ENCODE measurements around the gene SOX13. TPM values are rescaled to one million over a fixed set of nuclear protein-coding genes. Genes with fewer than 3 reads are reported as not detected.
"Not testable (repeated sequence)": the region's sequence is repeated elsewhere in the genome, so short reads cannot be mapped to it uniquely, and the experiment has no call there.

Gene SOX13
- total RNA-seq, 1 donor from 2014 or later = 0.23 TPM

- H3K27me3 Mint-ChIP-seq (ENCODE audit: insufficient read depth) = no peaks in the 10 kb centered on the region
- no peaks in the 10 kb centered on the region for H3K9me3 Mint-ChIP-seq
- no peaks in the 10 kb centered on the region for H3K36me3 Mint-ChIP-seq (ENCODE audit: low read depth)
- intact Hi-C loops (cut with micrococcal nuclease) = no loop called here
- no peak overlapping the region for H3K4me3 Mint-ChIP-seq
- DNase-seq (ENCODE audit: low spot score) = no peak
- H3K27ac Mint-ChIP-seq = no peak overlapping the region
- H3K4me1 Mint-ChIP-seq (ENCODE audit: low read depth) = no peaks in the 10 kb centered on the region
Measured at GRCh38 chr1:204083491-204083890, 10.6 kb downstream of the SOX13 start.

- H3K4me1 Mint-ChIP-seq (ENCODE audit: low read depth) = no peaks in the 10 kb centered on the region
Measured at GRCh38 chr1:204084247-204084772, 11.4 kb downstream of the SOX13 start.

GRCh38 chr1:204085876-204086275 is 13.0 kb downstream of the SOX13 start:
- H3K9me3 Mint-ChIP-seq = no peaks in the 10 kb centered on the region
- no peaks in the 10 kb centered on the region for H3K36me3 Mint-ChIP-seq (ENCODE audit: low read depth)
- DNase-seq (ENCODE audit: low spot score) = no peak
- no peaks in the 10 kb centered on the region for H3K4me1 Mint-ChIP-seq (ENCODE audit: low read depth)
- intact Hi-C loops (cut with micrococcal nuclease) = no loop called here
- no peaks in the 10 kb centered on the region for H3K27me3 Mint-ChIP-seq (ENCODE audit: insufficient read depth)
- H3K4me3 Mint-ChIP-seq = no peak overlapping the region
- H3K27ac Mint-ChIP-seq = no peak overlapping the region

More at GRCh38 chr1:204084247-204084772, 11.4 kb downstream of the SOX13 start:
- Mint-ChIP-seq H3K27me3 (ENCODE audit: insufficient read depth) (no peaks in the 10 kb centered on the region), H3K36me3 (ENCODE audit: low read depth) (no peaks in the 10 kb centered on the region), H3K9me3 (no peaks in the 10 kb centered on the region), H3K4me3 (no peak overlapping the region), H3K27ac (no peak overlapping the region)
- intact Hi-C loops (cut with micrococcal nuclease) = no loop called here
- no peak for DNase-seq (ENCODE audit: low spot score)

GRCh38 chr1:204087181-204087892 is 14.4 kb downstream of the SOX13 start:
- no peak overlapping the region for H3K4me3 Mint-ChIP-seq
- DNase-seq (ENCODE audit: low spot score) = no peak
- no peak overlapping the region for H3K27ac Mint-ChIP-seq
- no peaks in the 10 kb centered on the region for H3K9me3 Mint-ChIP-seq
- H3K36me3 Mint-ChIP-seq (ENCODE audit: low read depth) = no peaks in the 10 kb centered on the region
- H3K4me1 Mint-ChIP-seq (ENCODE audit: low read depth) = no peaks in the 10 kb centered on the region
- H3K27me3 Mint-ChIP-seq (ENCODE audit: insufficient read depth) = peaks cover 2% of the 10 kb centered on the region
- intact Hi-C loops (cut with micrococcal nuclease) = no loop called here

- H3K27me3 Mint-ChIP-seq (ENCODE audit: insufficient read depth) = peaks cover 2% of the 10 kb centered on the region
- H3K27ac Mint-ChIP-seq = no peak overlapping the region
- H3K36me3 Mint-ChIP-seq (ENCODE audit: low read depth) = no peaks in the 10 kb centered on the region
- no peak overlapping the region for H3K4me3 Mint-ChIP-seq
- no peak for DNase-seq (ENCODE audit: low spot score)
- H3K9me3 Mint-ChIP-seq = no peaks in the 10 kb centered on the region
- H3K4me1 Mint-ChIP-seq (ENCODE audit: low read depth) = no peaks in the 10 kb centered on the region
- intact Hi-C loops (cut with micrococcal nuclease) = no loop called here
Measured at GRCh38 chr1:204087893-204088528, 15.1 kb downstream of the SOX13 start.

GRCh38 chr1:204088596-204088995 is 15.7 kb downstream of the SOX13 start:
- intact Hi-C loops (cut with micrococcal nuclease) = no loop called here
- Mint-ChIP-seq H3K36me3 (ENCODE audit: low read depth) (no peaks in the 10 kb centered on the region), H3K27me3 (ENCODE audit: insufficient read depth) (peaks cover 2% of the 10 kb centered on the region), H3K4me1 (ENCODE audit: low read depth) (no peaks in the 10 kb centered on the region), H3K9me3 (no peaks in the 10 kb centered on the region), H3K4me3 (no peak overlapping the region), H3K27ac (no peak overlapping the region)
- DNase-seq (ENCODE audit: low spot score) = no peak

- intact Hi-C loops (cut with micrococcal nuclease) = no loop called here
- Mint-ChIP-seq H3K27ac (no peak overlapping the region), H3K4me3 (no peak overlapping the region), H3K27me3 (ENCODE audit: insufficient read depth) (peaks cover 2% of the 10 kb centered on the region), H3K36me3 (ENCODE audit: low read depth) (no peaks in the 10 kb centered on the region), H3K9me3 (no peaks in the 10 kb centered on the region), H3K4me1 (ENCODE audit: low read depth) (no peaks in the 10 kb centered on the region)
- DNase-seq (ENCODE audit: low spot score) = no peak
Measured at GRCh38 chr1:204089044-204089751, 16.3 kb downstream of the SOX13 start.

GRCh38 chr1:204090132-204090531 is 17.2 kb downstream of the SOX13 start:
- H3K36me3 Mint-ChIP-seq (ENCODE audit: low read depth); H3K4me3 Mint-ChIP-seq; H3K9me3 Mint-ChIP-seq; H3K27me3 Mint-ChIP-seq (ENCODE audit: insufficient read depth); DNase-seq (ENCODE audit: low spot score); H3K27ac Mint-ChIP-seq; H3K4me1 Mint-ChIP-seq (ENCODE audit: low read depth); intact Hi-C loops (cut with micrococcal nuclease): not testable (repeated sequence)

- H3K9me3 Mint-ChIP-seq = no peaks in the 10 kb centered on the region
- peaks cover 3% of the 10 kb centered on the region for H3K27me3 Mint-ChIP-seq (ENCODE audit: insufficient read depth)
- no peak overlapping the region for H3K27ac Mint-ChIP-seq
- H3K36me3 Mint-ChIP-seq (ENCODE audit: low read depth) = no peaks in the 10 kb centered on the region
- intact Hi-C loops (cut with micrococcal nuclease) = no loop called here
- no peak for DNase-seq (ENCODE audit: low spot score)
- H3K4me1 Mint-ChIP-seq (ENCODE audit: low read depth) = no peaks in the 10 kb centered on the region
- no peak overlapping the region for H3K4me3 Mint-ChIP-seq
Measured at GRCh38 chr1:204091066-204091465, 18.2 kb downstream of the SOX13 start.

- Mint-ChIP-seq H3K4me3 (no peak overlapping the region), H3K4me1 (ENCODE audit: low read depth) (no peaks in the 10 kb centered on the region), H3K9me3 (no peaks in the 10 kb centered on the region), H3K27ac (no peak overlapping the region), H3K36me3 (ENCODE audit: low read depth) (no peaks in the 10 kb centered on the region), H3K27me3 (ENCODE audit: insufficient read depth) (peaks cover 4% of the 10 kb centered on the region)
- intact Hi-C loops (cut with micrococcal nuclease) = no loop called here
- no peak for DNase-seq (ENCODE audit: low spot score)
Measured at GRCh38 chr1:204091787-204092312, 18.9 kb downstream of the SOX13 start.

GRCh38 chr1:204092632-204093420 is 19.9 kb downstream of the SOX13 start:
- intact Hi-C loops (cut with micrococcal nuclease) = no loop called here
- DNase-seq (ENCODE audit: low spot score) = no peak
- no peak overlapping the region for H3K4me3 Mint-ChIP-seq
- peaks cover 4% of the 10 kb centered on the region for H3K27me3 Mint-ChIP-seq (ENCODE audit: insufficient read depth)
- no peaks in the 10 kb centered on the region for H3K4me1 Mint-ChIP-seq (ENCODE audit: low read depth)
- no peaks in the 10 kb centered on the region for H3K36me3 Mint-ChIP-seq (ENCODE audit: low read depth)
- no peak overlapping the region for H3K27ac Mint-ChIP-seq
- no peaks in the 10 kb centered on the region for H3K9me3 Mint-ChIP-seq

GRCh38 chr1:204093421-204093717 is 20.5 kb downstream of the SOX13 start:
- Mint-ChIP-seq H3K4me3 (no peak overlapping the region), H3K27ac (no peak overlapping the region), H3K4me1 (ENCODE audit: low read depth) (no peaks in the 10 kb centered on the region), H3K27me3 (ENCODE audit: insufficient read depth) (peaks cover 4% of the 10 kb centered on the region), H3K9me3 (no peaks in the 10 kb centered on the region), H3K36me3 (ENCODE audit: low read depth) (no peaks in the 10 kb centered on the region)
- DNase-seq (ENCODE audit: low spot score) = no peak
- intact Hi-C loops (cut with micrococcal nuclease) = no loop called here
